Calu3 (cell line): ENCODE results near the gene ADM5. TPM values are rescaled to one million over a fixed set of nuclear protein-coding genes. Genes with fewer than 3 reads are reported as not detected.
A peak's percentile ranks its signal among the peaks of the same experiment; 100 is the strongest.

Source experiments
- BruUV-seq: library from RNA; stranded (reverse); fragments of 400-500 nt; replicated peaks from 2 replicates; lab custom pipeline; 2021; lab: Mats Ljungman, UMichigan
- CTCF ChIA-PET: fragments of 300-600 bp; sonication (Branson Sonifier 250); formaldehyde crosslinking; loops from one replicate; lab custom pipeline; 2022; ENCODE audit warnings: antibody characterized with exemption; lab: Charles Lee
- DNase-seq: peaks from one replicate; pipeline ENCODE4 v3.0.0; 2022
- H3K27ac Mint-ChIP-seq: one replicate; pipeline ENCODE4 v1.8.0; 2022; ENCODE audit warnings: mixed read lengths; ENCODE audit not compliant: unreplicated experiment
- H3K27me3 Mint-ChIP-seq: one replicate; pipeline ENCODE4 v1.8.0; 2022; ENCODE audit warnings: mixed read lengths; ENCODE audit not compliant: unreplicated experiment
- H3K36me3 Mint-ChIP-seq: one replicate; pipeline ENCODE4 v1.8.0; 2022; ENCODE audit warnings: mild to moderate bottlenecking, moderate library complexity, mixed read lengths; ENCODE audit not compliant: insufficient read depth, unreplicated experiment
- H3K4me1 Mint-ChIP-seq: one replicate; pipeline ENCODE4 v1.8.0; 2022; ENCODE audit warnings: mild to moderate bottlenecking, low read depth, mixed read lengths; ENCODE audit not compliant: unreplicated experiment
- H3K4me3 Mint-ChIP-seq: one replicate; pipeline ENCODE4 v1.8.0; 2022; ENCODE audit warnings: mild to moderate bottlenecking, low read depth, moderate library complexity, mixed read lengths; ENCODE audit not compliant: unreplicated experiment
- H3K9me3 Mint-ChIP-seq: one replicate; pipeline ENCODE4 v1.8.0; 2022; ENCODE audit warnings: low read depth, mixed read lengths; ENCODE audit not compliant: unreplicated experiment
- CTCF ChIP-seq: fragments of 200-600 bp; IDR thresholded peaks from one replicate; pipeline ENCODE4 v1.8.0; 2022; ENCODE audit warnings: antibody characterized with exemption; ENCODE audit not compliant: unreplicated experiment
- intact Hi-C: fragments of 100-400 bp; cut with micrococcal nuclease; formaldehyde crosslinking; loops from one replicate; pipeline ENCODE4 v1.10.0; 2022; ENCODE audit not compliant: unreplicated experiment
- total RNA-seq: library from RNA; stranded (reverse); gene quantifications from 2 replicates; pipeline ENCODE4 v1.2.3, GENCODE V29; 2022

Gene ADM5
- total RNA-seq, 1 experiment from 2014 or later: 18.5 TPM

GRCh38 chr19:49646586-49646985, 42.8 kb upstream of the ADM5 start:
- BruUV-seq: no TSS peak
- Mint-ChIP-seq H3K9me3 (no peaks in the 10 kb centered on the region), H3K36me3 (peaks cover 68% of the 10 kb centered on the region), H3K4me3 (no peak overlapping the region), H3K27ac (peak overlapping the region; percentile 44), H3K4me1 (peaks cover 27% of the 10 kb centered on the region), H3K27me3 (no peaks in the 10 kb centered on the region)
- no peak for DNase-seq
- no peak for TF ChIP-seq CTCF
- intact Hi-C loops: no loop called here
- CTCF ChIA-PET: no interaction called here

- no peak for TF ChIP-seq CTCF
- no TSS peak for BruUV-seq
- intact Hi-C loops: no loop called here
- Mint-ChIP-seq H3K4me3 (no peak overlapping the region), H3K36me3 (peaks cover 71% of the 10 kb centered on the region), H3K27me3 (no peaks in the 10 kb centered on the region), H3K9me3 (no peaks in the 10 kb centered on the region), H3K4me1 (no peaks in the 10 kb centered on the region), H3K27ac (no peak overlapping the region)
- CTCF ChIA-PET: no interaction called here
- DNase-seq: no peak
Observed at GRCh38 chr19:49651029-49651819, 38.2 kb upstream of the ADM5 start.

- peaks cover 71% of the 10 kb centered on the region for H3K36me3 Mint-ChIP-seq
- no peak overlapping the region for H3K27ac Mint-ChIP-seq
- H3K4me3 Mint-ChIP-seq: no peak overlapping the region
- no peak for DNase-seq
- no peak for TF ChIP-seq CTCF
- CTCF ChIA-PET: no interaction called here
- H3K27me3 Mint-ChIP-seq: no peaks in the 10 kb centered on the region
- no peaks in the 10 kb centered on the region for H3K9me3 Mint-ChIP-seq
- no peaks in the 10 kb centered on the region for H3K4me1 Mint-ChIP-seq
- no TSS peak for BruUV-seq
- intact Hi-C loops: no loop called here
Observed at GRCh38 chr19:49651820-49652550, 37.4 kb upstream of the ADM5 start.

- Mint-ChIP-seq H3K36me3 (peaks cover 74% of the 10 kb centered on the region), H3K4me1 (no peaks in the 10 kb centered on the region), H3K4me3 (no peak overlapping the region), H3K27ac (peak overlapping the region; percentile 56), H3K27me3 (no peaks in the 10 kb centered on the region), H3K9me3 (no peaks in the 10 kb centered on the region)
- intact Hi-C loops: no loop called here
- CTCF ChIA-PET: no interaction called here
- no TSS peak for BruUV-seq
- DNase-seq: no peak
- no peak for TF ChIP-seq CTCF
Observed at GRCh38 chr19:49652551-49653465, 36.6 kb upstream of the ADM5 start.
